GM10847 (cell line): ENCODE data around the gene KCNT1.

Source experiments
- POLR2A ChIP-seq: IDR thresholded peaks from 2 replicates; pipeline ENCODE4 v1.6.1; 2011; ENCODE audit not compliant: insufficient read length; ENCODE audit errors: extremely low read depth

Gene KCNT1

GRCh38 chr9:135690836-135691570 lies 11.0 kb upstream of the KCNT1 start:
- no peak for TF ChIP-seq POLR2A

- no peak for TF ChIP-seq POLR2A
These were observed 9.6 kb upstream of the KCNT1 start for GRCh38 chr9:135692410-135692809.

GRCh38 chr9:135693265-135693664 lies 8.7 kb upstream of the KCNT1 start:
- no peak for TF ChIP-seq POLR2A

- TF ChIP-seq POLR2A: no peak
These were observed 8.2 kb upstream of the KCNT1 start for GRCh38 chr9:135693771-135694170.

- no peak for TF ChIP-seq POLR2A
These were observed 7.6 kb upstream of the KCNT1 start for GRCh38 chr9:135694414-135694813.

- no peak for TF ChIP-seq POLR2A
These were observed 6.9 kb upstream of the KCNT1 start for GRCh38 chr9:135695036-135695435.

- no peak for TF ChIP-seq POLR2A
These were observed 6.3 kb upstream of the KCNT1 start for GRCh38 chr9:135695642-135696041.

GRCh38 chr9:135696446-135696845 lies 5.5 kb upstream of the KCNT1 start:
- TF ChIP-seq POLR2A: no peak

GRCh38 chr9:135697226-135697625 lies 4.8 kb upstream of the KCNT1 start:
- TF ChIP-seq POLR2A: no peak

GRCh38 chr9:135698236-135698635 lies 3.7 kb upstream of the KCNT1 start:
- no peak for TF ChIP-seq POLR2A

- TF ChIP-seq POLR2A: no peak
These were observed 3.2 kb upstream of the KCNT1 start for GRCh38 chr9:135698767-135699166.

- no peak for TF ChIP-seq POLR2A
These were observed 2.5 kb upstream of the KCNT1 start, which contains the start of gene SOHLH1 for GRCh38 chr9:135699440-135699839. Gene SOHLH1 (minus strand): TSS chr9:135699481. CDS start chr9:135699467, 14 bp downstream.

GRCh38 chr9:135700525-135700924 lies 1.5 kb upstream of the KCNT1 start:
- TF ChIP-seq POLR2A: no peak

GRCh38 chr9:135701067-135701958 lies 672 bp upstream of the KCNT1 start:
- no peak for TF ChIP-seq POLR2A

GRCh38 chr9:135703726-135704125 lies 1.7 kb downstream of the KCNT1 start:
- TF ChIP-seq POLR2A: no peak

- no peak for TF ChIP-seq POLR2A
These were observed 2.5 kb downstream of the KCNT1 start for GRCh38 chr9:135704483-135704882.
